NCI-H1417 treated with DMSO at 0.1 percent for 48 hours (cell line): ENCODE data around the gene ZNF837.
"Not testable (repeated sequence)": the region's sequence is repeated elsewhere in the genome, so short reads cannot be mapped to it uniquely, and the experiment has no call there.

ENCODE experiments used
- DNase-seq: peaks from one replicate; lab custom pipeline; 2025; lab: John Stamatoyannopoulos, UW

ZNF837 gene

GRCh38 chr19:58350001-58350861, 30.6 kb downstream of the ZNF837 start:
- DNase-seq: no peak

- no peak for DNase-seq
Observed at GRCh38 chr19:58349590-58349989, 31.2 kb downstream of the ZNF837 start.

GRCh38 chr19:58348080-58348479, 32.8 kb downstream of the ZNF837 start:
- not testable (repeated sequence) for DNase-seq

- no peak for DNase-seq
Observed at GRCh38 chr19:58346961-58347929, 33.6 kb downstream of the ZNF837 start.

GRCh38 chr19:58345558-58345957, 35.3 kb downstream of the ZNF837 start:
- no peak for DNase-seq

- DNase-seq: no peak
Observed at GRCh38 chr19:58338825-58339558, 41.8 kb downstream of the ZNF837 start.

- DNase-seq: no peak
Observed at GRCh38 chr19:58338336-58338735, 42.5 kb downstream of the ZNF837 start.

GRCh38 chr19:58336820-58337219, 44.0 kb downstream of the ZNF837 start:
- DNase-seq: no peak

GRCh38 chr19:58336216-58336615, 44.6 kb downstream of the ZNF837 start:
- no peak for DNase-seq

GRCh38 chr19:58335630-58336029, 45.2 kb downstream of the ZNF837 start:
- no peak for DNase-seq

GRCh38 chr19:58334691-58335249, 46.1 kb downstream of the ZNF837 start:
- no peak for DNase-seq

GRCh38 chr19:58332697-58333096, 48.1 kb downstream of the ZNF837 start:
- DNase-seq: no peak

- DNase-seq: no peak
Observed at GRCh38 chr19:58330458-58330857, 50.4 kb downstream of the ZNF837 start.

GRCh38 chr19:58328999-58329398, 51.8 kb downstream of the ZNF837 start:
- no peak for DNase-seq

- peak; percentile 49 for DNase-seq
Observed at GRCh38 chr19:58326914-58327726, 53.7 kb downstream of the ZNF837 start, which contains the start of gene ZSCAN22. TSS of gene ZSCAN22 (plus strand) at chr19:58326994. CDS start at chr19:58334803, 7,809 bp downstream.

- no peak for DNase-seq
Observed at GRCh38 chr19:58326501-58326913, 54.3 kb downstream of the ZNF837 start.

- DNase-seq: no peak
Observed at GRCh38 chr19:58325311-58326022, 55.4 kb downstream of the ZNF837 start.

GRCh38 chr19:58319241-58319640, 61.6 kb downstream of the ZNF837 start:
- DNase-seq: no peak

GRCh38 chr19:58318297-58318696, 62.5 kb downstream of the ZNF837 start:
- DNase-seq: no peak
